ENCODE measurements around the gene INSYN2B.

DNA sequence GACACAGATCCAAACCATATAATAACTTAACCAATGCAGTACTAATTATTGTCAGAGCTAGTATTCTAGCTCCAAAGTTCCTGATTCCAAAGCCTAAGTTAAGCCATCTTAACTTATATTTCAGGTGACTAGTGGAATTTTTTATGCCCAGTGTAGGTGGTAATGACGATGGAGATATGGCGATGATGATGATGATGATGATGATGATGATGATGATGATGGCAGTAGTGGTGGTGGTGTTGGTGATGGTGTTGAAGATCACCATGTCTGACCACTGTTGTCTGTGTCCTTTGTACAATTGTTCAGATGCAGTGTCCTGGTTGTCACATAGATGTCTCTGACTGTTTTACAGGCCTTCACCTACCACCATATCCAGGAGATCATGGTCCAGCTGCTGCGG, 139.9 kb downstream of the INSYN2B start:
- TF ChIP-seq EZH2 (IDR thresholded peaks at IDR 0.05; ENCODE audit: insufficient read depth, poor library complexity, severe bottlenecking): no peak
- TF ChIP-seq EZH2phosphoT487 (IDR thresholded peaks at IDR 0.05; ENCODE audit: insufficient read depth, low read depth): no peak

Data from GM23248 (cell line).